ENCODE measurements around the gene ZNF70.

DNA sequence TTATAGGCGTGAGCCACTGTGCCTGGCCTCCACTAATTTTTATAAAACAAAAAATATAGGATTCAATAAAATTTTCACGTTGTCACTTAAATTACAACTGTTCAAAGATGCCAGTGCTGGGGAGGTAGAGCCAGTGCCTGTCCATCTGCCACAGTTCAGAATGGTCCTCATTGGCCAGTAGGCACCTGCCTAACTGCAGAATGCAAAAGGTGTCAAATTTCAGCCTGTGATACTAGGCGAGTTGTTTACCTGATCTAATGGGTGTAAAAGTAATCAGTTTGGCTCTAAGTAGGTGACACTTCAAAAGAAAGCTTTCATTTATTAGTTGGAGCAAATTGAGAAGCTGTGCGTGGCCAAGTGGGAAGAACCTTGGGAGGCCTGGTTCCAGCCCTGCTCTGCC is 38.2 kb upstream of the ZNF70 start:
- TF ChIP-seq, protein P1, sequence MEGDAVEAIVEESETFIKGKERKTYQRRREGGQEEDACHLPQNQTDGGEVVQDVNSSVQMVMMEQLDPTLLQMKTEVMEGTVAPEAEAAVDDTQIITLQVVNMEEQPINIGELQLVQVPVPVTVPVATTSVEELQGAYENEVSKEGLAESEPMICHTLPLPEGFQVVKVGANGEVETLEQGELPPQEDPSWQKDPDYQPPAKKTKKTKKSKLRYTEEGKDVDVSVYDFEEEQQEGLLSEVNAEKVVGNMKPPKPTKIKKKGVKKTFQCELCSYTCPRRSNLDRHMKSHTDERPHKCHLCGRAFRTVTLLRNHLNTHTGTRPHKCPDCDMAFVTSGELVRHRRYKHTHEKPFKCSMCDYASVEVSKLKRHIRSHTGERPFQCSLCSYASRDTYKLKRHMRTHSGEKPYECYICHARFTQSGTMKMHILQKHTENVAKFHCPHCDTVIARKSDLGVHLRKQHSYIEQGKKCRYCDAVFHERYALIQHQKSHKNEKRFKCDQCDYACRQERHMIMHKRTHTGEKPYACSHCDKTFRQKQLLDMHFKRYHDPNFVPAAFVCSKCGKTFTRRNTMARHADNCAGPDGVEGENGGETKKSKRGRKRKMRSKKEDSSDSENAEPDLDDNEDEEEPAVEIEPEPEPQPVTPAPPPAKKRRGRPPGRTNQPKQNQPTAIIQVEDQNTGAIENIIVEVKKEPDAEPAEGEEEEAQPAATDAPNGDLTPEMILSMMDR (IDR thresholded peaks at IDR 0.05), result no peak
- no peak for TF ChIP-seq EZH2 (IDR thresholded peaks at IDR 0.05; ENCODE audit: borderline replicate concordance, insufficient read depth, low read depth, low read length, poor library complexity, severe bottlenecking)

Measured in B cell (primary cell).